ENCODE results near the gene PDCL2. TPM values are rescaled to one million over a fixed set of nuclear protein-coding genes. Genes with fewer than 3 reads are reported as not detected.

Gene PDCL2
- total RNA-seq, 1 experiment from 2014 or later = not detected

DNA sequence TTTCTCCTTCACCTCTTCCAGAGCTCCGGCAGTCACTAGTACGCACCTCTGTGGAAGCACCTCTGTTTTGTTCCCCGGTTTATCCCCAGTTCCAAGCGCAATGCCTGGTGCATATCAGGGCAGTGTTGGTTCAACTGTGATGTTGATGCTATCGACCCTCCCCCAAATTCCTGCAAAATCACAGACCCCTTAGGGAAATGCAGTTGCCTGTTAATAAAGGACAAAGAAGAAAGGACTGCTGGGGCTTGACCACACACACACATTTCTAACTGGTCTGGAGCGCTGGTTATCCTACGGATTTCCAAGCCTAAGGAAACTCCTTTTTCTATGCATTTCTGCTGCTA, 44.6 kb upstream of the PDCL2 start:
- no peak overlapping the region for H3K23ac ChIP-seq (ENCODE audit: insufficient read length, low read depth, low read length)
- H3K18ac ChIP-seq (ENCODE audit: insufficient read length, low read depth, low read length) = peak overlapping the region; percentile 37
- H3K79me1 ChIP-seq (ENCODE audit: insufficient read depth, low read depth, low read length, poor library complexity, severe bottlenecking) = no peaks in the 10 kb centered on the region
- peak overlapping the region; percentile 74 for H2AFZ ChIP-seq (ENCODE audit: low read length)
- WGBS (ENCODE audit: extremely low coverage, insufficient read length, low lambda C conversion rate) = no CpG with 5 or more reads among the region's 7 CpGs
- no peak overlapping the region for H4K91ac ChIP-seq (ENCODE audit: insufficient read length, low read depth, low read length)
- H3K4ac ChIP-seq (ENCODE audit: low read depth, low read length) = no peak overlapping the region
- H3K9me3 Mint-ChIP-seq = no peaks in the 10 kb centered on the region; a peak in 1 of 5 replicates
- H4K8ac ChIP-seq (replicated peaks; ENCODE audit: insufficient read length, low read depth, low read length) = no peak overlapping the region
- no peak overlapping the region for H2BK15ac ChIP-seq (ENCODE audit: low read depth, low read length)
- TF ChIP-seq, protein P1, sequence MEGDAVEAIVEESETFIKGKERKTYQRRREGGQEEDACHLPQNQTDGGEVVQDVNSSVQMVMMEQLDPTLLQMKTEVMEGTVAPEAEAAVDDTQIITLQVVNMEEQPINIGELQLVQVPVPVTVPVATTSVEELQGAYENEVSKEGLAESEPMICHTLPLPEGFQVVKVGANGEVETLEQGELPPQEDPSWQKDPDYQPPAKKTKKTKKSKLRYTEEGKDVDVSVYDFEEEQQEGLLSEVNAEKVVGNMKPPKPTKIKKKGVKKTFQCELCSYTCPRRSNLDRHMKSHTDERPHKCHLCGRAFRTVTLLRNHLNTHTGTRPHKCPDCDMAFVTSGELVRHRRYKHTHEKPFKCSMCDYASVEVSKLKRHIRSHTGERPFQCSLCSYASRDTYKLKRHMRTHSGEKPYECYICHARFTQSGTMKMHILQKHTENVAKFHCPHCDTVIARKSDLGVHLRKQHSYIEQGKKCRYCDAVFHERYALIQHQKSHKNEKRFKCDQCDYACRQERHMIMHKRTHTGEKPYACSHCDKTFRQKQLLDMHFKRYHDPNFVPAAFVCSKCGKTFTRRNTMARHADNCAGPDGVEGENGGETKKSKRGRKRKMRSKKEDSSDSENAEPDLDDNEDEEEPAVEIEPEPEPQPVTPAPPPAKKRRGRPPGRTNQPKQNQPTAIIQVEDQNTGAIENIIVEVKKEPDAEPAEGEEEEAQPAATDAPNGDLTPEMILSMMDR (conservative IDR thresholded peaks at IDR 0.05) = no peak
- H4K20me1 ChIP-seq (ENCODE audit: control insufficient read depth, insufficient read depth, insufficient read length) = no peaks in the 10 kb centered on the region
- H3K4me2 ChIP-seq (ENCODE audit: insufficient read depth, insufficient read length, low read length) = peak overlapping the region; percentile 100
- peak overlapping the region; percentile 77 to 87 for H3K4me3 Mint-ChIP-seq
- peaks cover 7% of the 10 kb centered on the region; the same call in 1 of the 2 replicates for H3K27me3 ChIP-seq (ENCODE audit: insufficient read depth, low read length)
- no peak overlapping the region for H3K14ac ChIP-seq (ENCODE audit: insufficient read depth, low read length)
- H2BK12ac ChIP-seq (ENCODE audit: insufficient read length, low read depth, low read length) = no peak overlapping the region
- H2BK5ac ChIP-seq (ENCODE audit: insufficient read length, low read length) = no peak overlapping the region
- peak; percentile 35 for DNase-seq
- H3K23me2 ChIP-seq (ENCODE audit: insufficient read length, low read depth, low read length, poor library complexity, severe bottlenecking) = peaks cover 18% of the 10 kb centered on the region
- H2BK20ac ChIP-seq (ENCODE audit: low read depth, low read length, poor library complexity, severe bottlenecking) = no peak overlapping the region
- H3K9me3 ChIP-seq (ENCODE audit: control insufficient read depth, low read depth, low read length) = no peaks in the 10 kb centered on the region
- no peak overlapping the region for H2BK120ac ChIP-seq (ENCODE audit: low read depth, low read length, poor library complexity, severe bottlenecking)
- H2AK5ac ChIP-seq (ENCODE audit: insufficient read length, low read length) = no peak overlapping the region
- no peaks in the 10 kb centered on the region for H3K79me2 ChIP-seq (ENCODE audit: insufficient read depth, low read length)
- H3K4me1 Mint-ChIP-seq = peaks cover 49 to 56% of the 10 kb centered on the region in 2 experiments
- H3K56ac ChIP-seq (ENCODE audit: insufficient read length, low read depth, low read length) = no peak overlapping the region
- peak overlapping the region in 2 of 3 experiments; percentile 78 to 85; a peak in 5 of 7 replicates for H3K27ac Mint-ChIP-seq
- no peak overlapping the region for H3T11ph ChIP-seq (ENCODE audit: low read length)
- H3K4me1 ChIP-seq (ENCODE audit: insufficient read depth, low read length) = peaks cover 4% of the 10 kb centered on the region; the same call in 1 of the 2 replicates
- H3K9ac ChIP-seq (ENCODE audit: extremely low read depth, insufficient read length, low read length) = peak overlapping the region; percentile 49
- H3K27me3 Mint-ChIP-seq (ENCODE audit: low read depth) = peaks cover 31% of the 10 kb centered on the region
- no peak overlapping the region for H3K27ac ChIP-seq (ENCODE audit: insufficient read length, low read depth, low read length)
- no peak overlapping the region for H4K5ac ChIP-seq (ENCODE audit: insufficient read length, low read depth, low read length)
- H3K36me3 Mint-ChIP-seq (ENCODE audit: insufficient read depth in 1 of 3, low read depth in 3 of 3) = peaks cover 0 to 3% (median 2%) of the 10 kb centered on the region in 3 experiments; a peak in 4 of 7 replicates
